Measurements from ENCODE around the gene DRC7.
"Not testable (repeated sequence)": the region's sequence is repeated elsewhere in the genome, so short reads cannot be mapped to it uniquely, and the experiment has no call there.

DRC7 gene

GRCh38 chr16:57713596-57713995 is 19.0 kb downstream of the DRC7 start:
- DNase-seq (ENCODE audit: low read depth in 2 of 2) = no peak

- DNase-seq (ENCODE audit: low read depth in 2 of 2) = no peak
Observed at GRCh38 chr16:57714047-57714446, 19.4 kb downstream of the DRC7 start.

DNA sequence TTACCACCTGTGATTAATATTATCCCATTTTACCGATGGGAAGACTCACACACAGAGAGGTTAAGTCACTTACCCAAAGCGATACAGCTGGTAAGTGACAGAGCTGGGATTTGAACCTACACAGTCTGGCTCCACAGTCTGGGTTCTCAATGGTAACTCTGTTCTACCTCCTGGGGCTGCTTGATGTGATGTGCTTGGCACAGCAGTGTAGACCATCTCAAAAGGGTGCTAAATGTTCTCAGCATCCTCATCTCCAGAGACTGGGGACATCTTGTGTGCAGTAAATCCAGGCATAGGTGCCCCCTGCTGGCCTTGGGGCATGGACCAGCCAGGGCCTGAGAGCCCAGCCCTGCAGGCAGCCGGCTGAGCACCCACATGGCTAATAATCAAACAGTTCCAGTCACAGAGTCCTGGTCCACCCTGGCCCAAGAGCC is 25.6 kb downstream of the DRC7 start:
- peak in 1 of 2 donors; percentile 27 for DNase-seq (ENCODE audit: low read depth in 2 of 2)

DNA sequence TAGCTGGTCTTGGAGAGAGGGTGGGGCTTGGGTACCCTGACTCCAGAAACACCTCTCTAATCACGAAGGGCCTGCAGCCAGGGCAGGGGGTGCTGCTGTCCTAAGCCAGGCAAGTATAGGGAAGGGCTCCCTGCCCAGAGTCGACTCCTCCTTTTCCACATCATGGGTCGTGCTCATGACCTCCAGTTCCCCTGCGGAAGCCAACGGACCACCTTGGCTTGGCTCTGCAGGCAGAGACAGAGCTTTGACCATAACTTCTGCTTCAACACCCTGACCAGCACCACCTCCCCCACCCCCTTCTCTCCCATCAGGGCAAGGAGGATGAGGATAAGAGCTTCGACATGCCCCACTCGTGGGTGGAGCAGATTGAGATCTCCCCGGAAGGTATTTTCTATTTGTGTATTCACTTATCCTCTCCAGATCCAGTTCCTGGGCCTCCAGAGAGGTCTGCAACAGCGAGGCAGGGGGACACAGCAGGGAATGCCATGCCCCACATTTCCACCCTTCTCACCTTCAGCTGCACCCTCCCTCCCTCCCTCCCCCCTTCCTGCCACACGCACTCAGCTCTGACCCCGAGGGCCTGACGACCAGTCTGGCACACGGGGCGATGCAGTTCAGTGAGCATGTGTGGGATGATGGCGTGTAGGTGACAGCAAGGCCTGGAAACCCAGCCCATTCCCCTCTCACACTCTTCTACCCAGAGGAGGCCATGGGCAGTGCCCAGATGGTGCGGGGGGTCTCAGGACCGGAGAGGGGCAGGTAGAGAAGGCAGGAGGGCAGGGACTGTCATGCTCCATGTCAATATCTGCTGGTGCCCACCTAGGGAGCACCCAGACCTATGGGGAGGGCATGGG is 27.0 kb downstream of the DRC7 start:
- DNase-seq (ENCODE audit: low read depth in 2 of 2) = no peak

DNA sequence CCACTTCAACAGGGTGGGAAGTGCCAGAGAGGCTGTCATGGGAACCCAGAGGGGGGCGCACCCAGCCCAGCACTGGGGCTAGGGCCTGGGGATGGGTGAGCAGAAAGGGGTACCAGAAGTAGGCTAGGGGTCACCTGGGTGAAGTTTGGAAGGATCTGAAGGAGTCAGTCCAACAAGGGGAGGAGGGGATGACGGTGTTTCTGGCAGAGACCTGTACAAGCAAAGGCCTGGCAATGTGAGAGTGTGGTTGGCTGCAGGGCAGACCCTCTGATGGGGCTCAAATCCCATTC is 27.5 kb downstream of the DRC7 start:
- DNase-seq (ENCODE audit: low read depth in 2 of 2) = no peak

DNA sequence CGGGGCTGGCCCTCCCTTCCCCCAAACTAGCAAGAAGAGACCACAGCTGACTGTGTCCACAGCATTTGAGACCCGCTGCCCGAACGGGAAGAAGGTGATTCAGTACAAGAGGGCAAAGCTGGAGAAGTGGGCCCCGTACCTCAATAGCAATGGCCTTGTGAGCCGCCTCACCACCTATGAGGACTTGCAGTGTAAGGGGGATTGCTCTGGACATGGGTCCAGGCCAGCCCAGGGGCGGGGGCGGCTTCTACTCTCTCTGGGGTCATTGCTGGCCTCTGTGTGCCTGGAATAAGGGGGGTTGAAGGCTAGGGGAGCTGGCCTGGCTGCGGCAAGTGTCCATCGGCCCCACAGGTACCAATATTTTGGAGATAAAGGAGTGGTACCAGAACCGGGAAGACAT is 28.0 kb downstream of the DRC7 start:
- DNase-seq (ENCODE audit: low read depth in 2 of 2) = no peak

DNA sequence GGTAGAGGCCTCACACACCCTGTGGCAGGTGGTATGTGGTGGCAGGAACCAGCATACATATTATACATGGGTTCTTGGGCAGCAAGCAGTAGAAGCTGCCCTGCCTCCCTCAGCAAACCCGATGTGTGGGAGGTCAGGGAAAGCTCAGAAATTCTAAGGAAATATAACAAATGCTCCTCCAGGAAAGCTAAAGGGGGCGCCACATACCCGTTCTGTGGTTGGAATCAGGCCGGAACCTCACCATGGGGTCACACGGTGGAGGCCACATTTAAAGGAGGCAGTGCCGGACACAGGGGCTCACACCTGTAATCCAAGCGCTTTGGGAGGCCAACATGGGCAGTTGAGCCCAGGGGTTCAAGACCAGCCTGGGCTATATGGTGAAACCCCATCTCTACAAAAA is 28.6 kb downstream of the DRC7 start:
- no peak for DNase-seq (ENCODE audit: low read depth in 2 of 2)

DNA sequence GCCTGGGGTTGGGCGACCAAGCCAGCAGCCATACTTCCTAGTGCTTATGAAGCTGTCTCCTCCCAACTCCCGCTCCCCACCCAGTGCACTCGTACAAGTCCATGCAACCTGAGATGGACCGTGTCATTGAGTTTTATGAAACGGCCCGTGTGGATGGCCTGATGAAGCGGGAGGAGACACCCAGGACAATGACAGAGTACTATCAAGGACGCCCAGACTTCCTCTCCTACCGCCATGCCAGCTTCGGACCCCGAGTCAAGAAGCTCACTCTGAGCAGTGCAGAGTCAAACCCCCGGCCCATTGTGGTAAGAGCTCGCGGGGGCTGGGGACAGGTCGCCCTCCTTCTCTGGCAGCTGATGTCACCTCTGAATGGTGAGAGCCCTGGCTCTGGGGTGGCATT is 29.9 kb downstream of the DRC7 start:
- DNase-seq (ENCODE audit: low read depth in 2 of 2) = no peak

GRCh38 chr16:57725151-57725550 is 30.5 kb downstream of the DRC7 start:
- DNase-seq (ENCODE audit: low read depth in 2 of 2) = no peak

DNA sequence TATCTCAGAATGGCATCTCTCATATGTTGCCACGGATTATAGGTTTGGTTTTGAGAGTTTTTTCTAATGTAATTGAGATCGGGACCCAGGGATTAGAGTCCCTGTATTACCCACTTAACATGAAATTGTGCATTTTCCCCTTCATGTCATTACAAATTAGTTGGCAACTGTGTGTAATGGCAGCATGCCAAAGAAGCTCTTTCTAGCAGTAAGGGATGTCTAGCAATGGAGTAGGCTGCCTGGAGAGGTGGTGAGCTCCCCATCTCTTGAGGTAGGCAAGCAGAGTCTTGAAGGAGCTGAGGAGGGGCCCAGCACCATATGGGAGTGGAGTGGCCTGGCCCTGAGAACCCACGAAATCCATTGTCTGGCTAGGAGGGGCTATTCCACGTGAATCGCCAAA is 30.9 kb downstream of the DRC7 start:
- no peak for DNase-seq (ENCODE audit: low read depth in 2 of 2)

DNA sequence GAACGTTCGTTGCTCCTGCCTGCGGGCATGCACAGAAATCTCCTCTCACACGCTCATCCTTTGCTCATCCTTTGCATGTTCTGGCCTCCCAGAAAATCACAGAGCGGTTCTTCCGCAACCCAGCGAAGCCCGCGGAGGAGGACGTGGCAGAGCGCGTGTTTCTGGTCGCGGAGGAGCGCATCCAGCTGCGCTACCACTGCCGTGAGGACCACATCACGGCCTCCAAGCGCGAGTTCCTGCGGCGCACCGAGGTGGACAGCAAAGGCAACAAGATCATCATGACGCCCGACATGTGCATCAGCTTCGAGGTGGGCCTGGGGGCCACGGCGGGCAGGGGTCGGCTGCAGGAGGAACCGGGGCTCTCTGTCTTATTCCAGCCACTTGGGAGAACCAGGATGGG is 31.4 kb downstream of the DRC7 start:
- DNase-seq (ENCODE audit: low read depth in 2 of 2) = no peak

GRCh38 chr16:57726433-57726947 is 31.9 kb downstream of the DRC7 start:
- no peak for DNase-seq (ENCODE audit: low read depth in 2 of 2)

DNA sequence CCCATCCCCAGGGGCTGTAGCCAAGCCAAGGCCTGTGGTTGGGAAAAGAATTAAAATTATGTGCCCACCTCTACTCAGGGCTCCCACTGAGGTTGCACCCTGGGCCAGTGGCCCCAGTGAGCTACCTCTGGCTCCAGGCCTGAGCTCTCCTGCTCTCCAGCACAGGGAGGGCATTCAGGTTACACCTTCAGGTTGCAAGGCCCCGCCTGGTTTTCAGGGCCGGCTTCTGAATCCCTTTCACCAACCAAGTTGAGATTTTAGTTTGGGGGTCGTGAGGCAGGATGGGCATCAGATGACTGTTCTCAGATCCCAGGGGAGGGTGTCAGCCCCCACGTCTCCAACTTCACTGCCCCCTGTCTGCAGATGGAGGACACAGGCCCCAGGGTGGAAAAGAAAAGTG is 33.0 kb downstream of the DRC7 start:
- no peak for DNase-seq (ENCODE audit: low read depth in 2 of 2)

DNA sequence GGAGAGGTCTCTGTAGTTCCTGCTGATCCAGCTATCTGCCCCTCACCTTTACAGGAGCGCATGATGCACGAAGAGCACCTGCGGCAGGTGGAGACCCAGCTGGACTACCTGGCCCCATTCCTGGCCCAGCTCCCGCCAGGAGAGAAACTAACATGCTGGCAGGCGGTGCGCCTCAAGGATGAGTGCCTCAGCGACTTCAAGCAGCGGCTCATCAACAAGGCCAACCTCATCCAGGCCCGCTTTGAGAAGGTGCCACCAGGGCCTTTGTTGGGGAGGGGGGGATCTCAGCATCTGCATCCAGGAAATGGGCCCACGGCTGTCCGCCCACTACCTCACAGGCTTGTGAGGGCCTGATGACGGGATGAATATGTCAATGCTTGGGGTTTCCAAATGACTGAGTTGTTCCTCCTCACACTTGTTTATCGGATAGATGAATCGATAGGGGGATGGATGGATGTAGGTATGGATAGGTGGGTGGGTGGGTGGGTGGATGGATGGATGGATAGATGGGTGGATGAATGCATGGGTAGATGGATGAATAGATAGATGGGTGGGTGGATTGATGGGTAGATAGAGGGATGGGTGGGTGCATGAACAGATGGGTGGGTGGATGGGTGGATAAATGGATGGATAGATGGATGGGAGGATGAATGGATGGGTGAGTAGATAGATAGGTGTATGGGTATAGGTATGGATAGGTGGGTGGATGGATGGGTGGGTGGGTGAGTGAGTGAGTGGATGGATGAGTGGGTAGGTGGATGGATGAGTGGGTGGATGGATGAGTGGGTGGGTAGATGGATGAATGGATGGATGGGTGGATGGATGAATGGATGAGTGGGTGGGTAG is 34.0 kb downstream of the DRC7 start:
- DNase-seq (ENCODE audit: low read depth in 2 of 2) = no peak

DNA sequence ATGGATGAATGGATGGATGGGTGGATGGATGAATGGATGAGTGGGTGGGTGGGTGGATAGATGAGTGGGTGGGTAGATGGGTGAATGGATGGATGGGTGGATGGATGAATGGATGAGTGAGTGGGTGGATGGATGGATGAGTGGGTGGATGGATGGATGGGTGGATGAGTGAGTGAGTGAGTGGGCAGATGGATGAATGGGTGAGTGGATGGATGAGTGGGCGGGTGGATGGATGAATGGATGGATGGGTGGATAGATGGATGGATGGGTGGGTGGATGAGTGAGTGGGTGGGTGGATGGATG is 34.5 kb downstream of the DRC7 start:
- DNase-seq (ENCODE audit: low read depth in 2 of 2) = no peak

- DNase-seq (ENCODE audit: low read depth in 2 of 2) = not testable (repeated sequence)
Observed at GRCh38 chr16:57729852-57730251, 35.2 kb downstream of the DRC7 start.

DNA sequence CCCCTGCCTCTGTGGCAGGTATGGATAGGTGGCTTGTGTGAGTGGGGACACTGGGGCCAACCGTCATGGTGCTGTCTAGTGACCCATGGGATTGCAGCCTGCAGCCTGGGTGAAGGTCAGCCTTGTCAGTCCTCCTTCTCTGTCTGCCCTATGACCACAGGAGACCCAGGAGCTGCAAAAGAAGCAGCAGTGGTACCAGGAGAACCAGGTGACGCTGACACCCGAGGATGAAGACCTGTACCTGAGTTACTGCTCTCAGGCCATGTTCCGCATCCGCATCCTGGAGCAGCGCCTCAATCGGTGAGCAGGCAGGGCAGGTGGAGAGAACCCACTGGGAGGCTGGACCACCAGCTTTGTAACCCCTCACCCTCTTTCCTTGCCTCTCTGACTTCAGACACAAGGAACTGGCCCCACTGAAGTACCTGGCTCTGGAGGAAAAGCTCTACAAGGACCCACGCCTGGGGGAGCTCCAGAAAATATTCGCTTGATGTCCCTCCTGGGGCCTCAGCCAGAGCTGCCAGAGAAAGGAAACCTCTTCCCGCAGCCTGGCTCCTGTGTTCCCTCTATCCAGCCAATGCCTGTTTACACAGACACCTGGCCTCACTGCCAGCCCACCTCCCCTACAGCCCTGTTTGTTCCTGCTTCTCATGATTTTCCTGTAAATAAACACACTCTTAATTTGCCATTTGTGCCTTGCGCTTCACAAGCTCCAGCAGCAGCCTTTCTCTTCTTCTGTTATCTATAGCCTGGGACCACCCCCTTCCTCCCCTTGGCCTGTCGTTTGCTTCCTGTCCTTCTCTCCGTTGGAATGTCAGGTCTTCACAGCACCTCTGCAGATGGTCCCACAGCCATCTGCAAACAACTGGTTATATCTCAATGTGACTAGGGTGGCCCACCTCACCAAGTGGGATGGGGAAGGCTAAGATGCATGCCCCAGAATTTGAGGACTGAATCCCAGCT is 36.4 kb downstream of the DRC7 start:
- DNase-seq (ENCODE audit: low read depth in 2 of 2) = no peak

- DNase-seq (ENCODE audit: low read depth in 2 of 2) = no peak
Observed at GRCh38 chr16:57732037-57732436, 37.4 kb downstream of the DRC7 start.

DNA sequence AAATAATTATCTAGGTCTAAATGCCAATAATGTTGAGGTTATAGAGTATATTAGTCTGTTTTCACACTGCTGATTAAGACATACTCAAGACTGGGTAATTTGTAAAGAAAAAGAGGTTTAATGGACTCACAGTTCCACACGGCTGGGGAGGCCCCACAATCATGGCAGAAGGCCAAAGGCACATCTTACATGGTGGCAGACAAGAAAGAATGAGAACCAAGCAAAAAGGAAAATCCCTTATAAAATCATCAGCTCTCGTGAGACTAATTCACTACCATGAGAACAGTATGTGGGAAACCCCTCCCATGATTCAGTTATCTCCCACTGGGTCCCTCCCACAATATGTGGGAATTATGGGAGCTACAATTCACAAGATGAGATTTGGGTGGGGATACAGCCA is 38.1 kb downstream of the DRC7 start:
- no peak for DNase-seq (ENCODE audit: low read depth in 2 of 2)

GRCh38 chr16:57734308-57734924 is 39.8 kb downstream of the DRC7 start:
- DNase-seq (ENCODE audit: low read depth in 2 of 2) = no peak

DNA sequence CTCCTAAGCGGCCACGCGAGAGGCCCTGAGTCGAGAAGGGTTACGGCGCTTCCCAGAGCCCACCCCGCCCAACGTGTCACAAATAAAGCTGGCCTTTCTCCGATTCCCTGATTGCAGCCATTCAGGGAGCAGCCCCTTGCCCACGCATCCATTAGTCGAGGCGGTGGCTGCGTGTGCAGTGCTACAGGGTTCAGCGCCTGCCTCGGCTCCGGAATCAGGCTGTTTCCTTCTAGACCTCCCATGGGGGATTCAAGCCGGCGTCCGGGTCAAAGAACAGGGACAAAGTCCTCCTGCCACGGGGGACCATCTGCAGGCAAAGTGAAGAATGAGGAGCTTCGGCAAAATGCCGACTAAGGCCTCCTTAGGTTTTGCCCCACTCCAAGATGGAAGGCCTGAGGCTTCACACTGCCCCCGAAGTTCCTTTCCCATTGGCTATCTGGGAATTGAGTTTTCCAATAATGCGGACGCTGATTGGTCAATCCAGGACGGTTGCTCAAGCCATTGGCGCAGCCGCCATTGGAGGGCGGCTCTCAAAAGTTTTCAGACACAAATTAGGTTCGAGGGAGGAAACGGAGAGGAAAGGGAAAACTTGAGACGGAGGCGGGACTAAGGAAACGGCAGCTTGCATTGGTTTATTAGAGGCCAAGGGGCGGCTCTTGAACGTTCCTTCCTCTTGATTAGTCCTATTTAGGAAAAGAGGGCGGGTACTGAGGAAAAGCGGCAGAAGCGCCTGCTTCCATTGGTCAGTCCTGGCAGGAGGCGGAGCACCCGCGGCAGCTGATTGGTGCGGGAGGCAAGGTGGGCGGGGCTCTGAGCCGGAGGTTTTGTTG is 40.5 kb downstream of the DRC7 start:
- peak; percentile 91 to 95 for DNase-seq (ENCODE audit: low read depth in 2 of 2)

All from stimulated activated CD4-positive, alpha-beta T cell treated with anti-CD3 and anti-CD28 coated beads, Interleukin-1b, Interleukin-23, amount 100 ng/mL, for 4 hours (primary cell).